ENCODE results near the gene SERPINI1. TPM values are rescaled to one million over a fixed set of nuclear protein-coding genes. Genes with fewer than 3 reads are reported as not detected.

The SERPINI1 gene
- total and polyA plus RNA-seq, 7 donors, result 0.60 to 6.6 (median 3.1) TPM

DNA sequence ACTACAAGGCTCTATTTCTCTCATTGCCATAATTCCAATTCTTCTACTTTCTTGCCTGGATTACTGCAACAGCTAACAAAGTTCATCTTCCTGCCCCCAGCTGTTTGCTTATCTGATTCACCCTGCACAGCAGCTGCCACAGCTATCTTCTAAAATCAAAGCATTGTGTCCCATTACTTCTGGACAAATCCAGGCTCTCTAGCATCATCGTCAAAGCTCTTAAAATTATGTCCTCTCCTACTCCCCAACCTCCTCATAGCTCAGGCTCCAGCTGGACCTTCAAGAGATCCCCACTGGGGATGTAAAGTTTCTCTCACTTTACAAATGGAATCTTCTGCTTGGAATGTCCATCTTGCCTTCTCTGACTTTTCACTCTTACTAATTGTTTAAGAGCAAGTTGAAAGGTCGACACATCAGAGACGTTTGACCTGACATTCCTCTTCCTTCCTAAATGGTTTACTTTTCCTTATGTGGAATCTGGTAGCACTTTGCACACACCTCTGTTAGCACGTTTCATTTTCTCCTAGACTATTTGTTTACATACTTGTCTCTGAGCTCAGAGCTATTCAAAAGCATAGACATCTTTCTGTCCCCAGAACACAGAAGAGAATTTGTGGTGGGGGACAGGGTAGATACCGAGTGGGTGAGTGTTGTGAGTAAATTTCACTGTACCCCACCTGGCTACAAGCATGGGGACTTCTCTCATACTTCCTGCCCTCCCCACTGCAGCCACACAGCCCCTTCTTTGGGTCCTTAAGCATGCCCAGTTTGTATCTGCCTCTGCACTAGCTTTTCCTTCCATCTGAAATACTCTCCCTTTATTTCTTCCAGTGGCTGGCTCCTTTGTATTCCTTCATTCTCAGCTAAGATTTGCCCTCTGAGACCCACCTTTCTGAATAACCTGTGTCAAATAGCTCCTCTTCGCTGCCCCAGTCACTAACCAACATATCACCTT lies 77.9 kb downstream of the SERPINI1 start:
- DNase-seq, result no peak
- no peak for TF ChIP-seq POLR2A (IDR thresholded peaks at IDR 0.05)
- Histone ChIP-seq H3K9me3 (no peaks in the 10 kb centered on the region), H3K27me3 (no peaks in the 10 kb centered on the region), H3K36me3 (no peaks in the 10 kb centered on the region), H3K4me1 (peaks cover 0 to 29% (median 27%) of the 10 kb centered on the region in 4 donors), H3K4me3 (no peak overlapping the region), H3K27ac (peak overlapping the region in 3 of 4 donors; percentile 4 to 41 (median 37))
- intact Hi-C loops (cut with DNase I), result loop anchor here (5.0 kb wide), 1 partner anchor 81 kb away; the partner anchor contains the start of gene PDCD10
- WGBS, 2 donors, result 21 to 55% methylated on average over 6 of the region's 6 CpGs

- peaks cover 0 to 29% (median 27%) of the 10 kb centered on the region in 4 donors for H3K4me1 ChIP-seq
- no peak for TF ChIP-seq POLR2A (IDR thresholded peaks at IDR 0.05)
- TF ChIP-seq POLR2AphosphoS5 (IDR thresholded peaks at IDR 0.05), result peak in 3 of 4 donors; percentile 15 to 20 (median 18)
- TF ChIP-seq EP300 (IDR thresholded peaks at IDR 0.05), result no peak
- H3K27ac ChIP-seq, result peak overlapping the region in 3 of 4 donors; percentile 4 to 41 (median 37)
- H3K9me3 ChIP-seq, result no peaks in the 10 kb centered on the region
- intact Hi-C loops (cut with DNase I), result loop anchor here (5.0 kb wide), 1 partner anchor 82 kb away; the partner anchor contains the start of gene PDCD10
- no peak overlapping the region for H3K4me3 ChIP-seq
- H3K27me3 ChIP-seq, result no peaks in the 10 kb centered on the region
- no peak for DNase-seq
- 23 to 58% methylated on average over 4 of the region's 4 CpGs for WGBS, 2 donors
- H3K36me3 ChIP-seq, result no peaks in the 10 kb centered on the region
These were observed 79.0 kb downstream of the SERPINI1 start for GRCh38 chr3:167814441-167814951.

- Histone ChIP-seq H3K9me3 (no peaks in the 10 kb centered on the region), H3K4me3 (no peak overlapping the region), H3K36me3 (no peaks in the 10 kb centered on the region), H3K27me3 (no peaks in the 10 kb centered on the region), H3K4me1 (peaks cover 0 to 29% (median 25%) of the 10 kb centered on the region in 4 donors), H3K27ac (no peak overlapping the region)
- DNase-seq, result no peak
- intact Hi-C loops (cut with DNase I), result no loop called here
- 70 to 75% methylated on average over 2 of the region's 2 CpGs for WGBS, 2 donors
- TF ChIP-seq, protein P1, sequence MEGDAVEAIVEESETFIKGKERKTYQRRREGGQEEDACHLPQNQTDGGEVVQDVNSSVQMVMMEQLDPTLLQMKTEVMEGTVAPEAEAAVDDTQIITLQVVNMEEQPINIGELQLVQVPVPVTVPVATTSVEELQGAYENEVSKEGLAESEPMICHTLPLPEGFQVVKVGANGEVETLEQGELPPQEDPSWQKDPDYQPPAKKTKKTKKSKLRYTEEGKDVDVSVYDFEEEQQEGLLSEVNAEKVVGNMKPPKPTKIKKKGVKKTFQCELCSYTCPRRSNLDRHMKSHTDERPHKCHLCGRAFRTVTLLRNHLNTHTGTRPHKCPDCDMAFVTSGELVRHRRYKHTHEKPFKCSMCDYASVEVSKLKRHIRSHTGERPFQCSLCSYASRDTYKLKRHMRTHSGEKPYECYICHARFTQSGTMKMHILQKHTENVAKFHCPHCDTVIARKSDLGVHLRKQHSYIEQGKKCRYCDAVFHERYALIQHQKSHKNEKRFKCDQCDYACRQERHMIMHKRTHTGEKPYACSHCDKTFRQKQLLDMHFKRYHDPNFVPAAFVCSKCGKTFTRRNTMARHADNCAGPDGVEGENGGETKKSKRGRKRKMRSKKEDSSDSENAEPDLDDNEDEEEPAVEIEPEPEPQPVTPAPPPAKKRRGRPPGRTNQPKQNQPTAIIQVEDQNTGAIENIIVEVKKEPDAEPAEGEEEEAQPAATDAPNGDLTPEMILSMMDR (IDR thresholded peaks at IDR 0.05), result no peak
- TF ChIP-seq POLR2A (IDR thresholded peaks at IDR 0.05) (no peak), POLR2AphosphoS5 (IDR thresholded peaks at IDR 0.05) (no peak), EP300 (IDR thresholded peaks at IDR 0.05) (no peak)
These were observed 81.4 kb downstream of the SERPINI1 start for GRCh38 chr3:167816953-167817352.

DNA sequence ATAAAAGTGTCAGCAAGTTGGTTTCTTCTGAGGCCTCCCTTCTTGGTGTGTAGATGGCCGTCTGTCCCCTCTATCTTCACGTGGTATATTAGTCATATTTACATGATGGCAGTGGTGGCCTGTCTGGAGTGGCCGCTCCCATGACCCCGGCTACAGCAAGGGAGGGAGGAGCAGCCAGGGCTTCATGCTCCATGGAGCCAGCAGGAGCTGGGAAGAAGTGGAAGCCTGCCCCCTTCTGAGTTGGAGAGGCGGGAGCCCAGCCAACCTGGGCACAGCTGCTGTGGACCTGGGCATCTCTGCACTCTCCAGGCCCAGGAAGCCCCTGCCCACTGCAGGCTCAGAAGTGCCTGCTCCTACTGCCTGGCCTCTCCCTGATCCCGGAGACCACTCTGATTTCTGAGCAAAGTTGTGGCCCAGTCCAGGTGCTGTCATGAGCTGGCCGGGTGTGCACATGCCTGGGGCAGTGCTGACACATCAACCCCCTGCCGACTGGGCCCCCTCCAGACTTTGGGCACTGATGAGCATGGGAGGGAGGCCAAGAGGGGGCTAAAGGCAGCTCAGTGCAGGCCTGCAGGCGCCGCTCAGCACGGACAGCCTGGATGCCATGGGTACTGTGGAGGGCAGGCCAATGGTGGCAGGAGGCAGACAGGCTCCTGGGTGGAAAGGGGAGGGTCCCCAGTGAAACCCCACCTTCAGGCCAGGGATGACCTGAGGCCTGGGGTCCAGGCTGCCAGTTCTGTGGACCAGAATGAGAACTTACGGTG lies 84.8 kb downstream of the SERPINI1 start:
- TF ChIP-seq, protein P1 (IDR thresholded peaks at IDR 0.05), result no peak
- no peak for TF ChIP-seq POLR2AphosphoS5 (IDR thresholded peaks at IDR 0.05)
- TF ChIP-seq POLR2A (IDR thresholded peaks at IDR 0.05), result no peak
- no peak for TF ChIP-seq EP300 (IDR thresholded peaks at IDR 0.05)
- no peak for DNase-seq
- intact Hi-C loops (cut with DNase I), result no loop called here
- no peak overlapping the region for H3K4me3 ChIP-seq
- no peak overlapping the region for H3K27ac ChIP-seq
- 92 to 93% methylated on average over 12 of the region's 12 CpGs for WGBS, 2 donors
- H3K4me1 ChIP-seq, result peaks cover 0 to 6% (median 4%) of the 10 kb centered on the region in 4 donors
- H3K9me3 ChIP-seq, result no peaks in the 10 kb centered on the region
- H3K27me3 ChIP-seq, result no peaks in the 10 kb centered on the region
- H3K36me3 ChIP-seq, result no peaks in the 10 kb centered on the region

DNA sequence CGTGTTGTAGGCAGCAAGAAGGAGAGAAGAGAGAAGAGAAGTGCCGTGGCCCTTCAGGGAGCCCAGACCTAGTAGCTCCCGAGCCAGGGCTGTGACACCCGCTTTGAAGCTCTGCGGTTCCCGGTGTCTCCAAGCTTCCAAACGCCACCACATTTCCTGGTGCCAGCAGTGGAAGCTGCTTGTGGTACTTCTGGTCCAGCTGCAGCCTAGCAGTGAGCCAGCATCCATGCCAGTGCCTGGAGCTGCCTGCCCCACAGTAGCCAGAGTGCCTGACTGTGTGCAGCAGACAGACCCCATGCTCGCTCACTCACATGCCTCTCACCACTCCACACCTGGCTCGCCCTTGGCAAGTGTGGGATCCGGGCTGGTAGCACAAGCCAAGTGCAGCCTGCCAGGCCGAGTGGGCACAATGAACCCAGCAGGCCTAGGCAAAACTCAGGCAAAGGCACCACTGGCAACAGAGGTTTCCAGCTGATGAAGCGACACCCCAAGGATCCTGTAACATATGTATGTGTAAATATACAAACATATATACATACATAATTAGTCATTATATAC lies 85.8 kb downstream of the SERPINI1 start:
- WGBS, 2 donors, result 95 to 97% methylated on average over 12 of the region's 12 CpGs
- no peak overlapping the region for H3K27ac ChIP-seq
- TF ChIP-seq, protein P1 (IDR thresholded peaks at IDR 0.05), result no peak
- TF ChIP-seq EP300 (IDR thresholded peaks at IDR 0.05), result no peak
- no peak for TF ChIP-seq POLR2AphosphoS5 (IDR thresholded peaks at IDR 0.05)
- no peak for TF ChIP-seq POLR2A (IDR thresholded peaks at IDR 0.05)
- H3K4me1 ChIP-seq, result no peaks in the 10 kb centered on the region
- no peaks in the 10 kb centered on the region for H3K36me3 ChIP-seq
- intact Hi-C loops (cut with DNase I), result no loop called here
- no peak overlapping the region for H3K4me3 ChIP-seq
- H3K27me3 ChIP-seq, result no peaks in the 10 kb centered on the region
- DNase-seq, result no peak
- no peaks in the 10 kb centered on the region for H3K9me3 ChIP-seq
